ENCODE results near the gene LYPD8. TPM values are rescaled to one million over a fixed set of nuclear protein-coding genes. Genes with fewer than 3 reads are reported as not detected.
"Not testable (repeated sequence)": the region's sequence is repeated elsewhere in the genome, so short reads cannot be mapped to it uniquely, and the experiment has no call there.

Gene LYPD8
- total and polyA plus RNA-seq, 2 of the 8 experiments (the other 6 are each of a cell fraction or from before 2014, with no cell fraction given), result not detected

GRCh38 chr1:248789337-248789736, 33.8 kb upstream of the LYPD8 start:
- H3K4ac ChIP-seq (replicated peaks; ENCODE audit: insufficient read length, low read depth, low read length); H3K4me2 ChIP-seq (ENCODE audit: insufficient read depth in 1 of 2, low read depth in 2 of 2, low read length in 2 of 2); H4K91ac ChIP-seq (replicated peaks; ENCODE audit: insufficient read length, low read length); H3K14ac ChIP-seq (ENCODE audit: insufficient read length); H2BK12ac ChIP-seq (ENCODE audit: low read depth, low read length); H3K4me1 ChIP-seq (replicated peaks in 1 of 4; ENCODE audit: control insufficient read depth in 3 of 4, insufficient read depth in 4 of 4, low read length in 3 of 4); H4K20me1 ChIP-seq (replicated peaks in 1 of 2; ENCODE audit: control insufficient read depth in 1 of 2, insufficient read depth in 2 of 2, low read length in 2 of 2); H3K9ac ChIP-seq (replicated peaks in 1 of 4; ENCODE audit: extremely low read depth in 1 of 4, low read depth in 3 of 4, low read length in 3 of 4); H2AFZ ChIP-seq (ENCODE audit: low read length); H4K5ac ChIP-seq (ENCODE audit: insufficient read length, low read depth, low read length); H3K36me3 ChIP-seq (ENCODE audit: control insufficient read depth in 2 of 4, insufficient read depth in 4 of 4, low read length in 3 of 4); DNase-seq (ENCODE audit: low read depth in 1 of 2, low spot score in 2 of 2); POLR2A ChIA-PET (ENCODE audit: partially characterized antibody); H3K27ac ChIP-seq (ENCODE audit: low read depth, low read length); H4K8ac ChIP-seq (ENCODE audit: extremely low read depth, insufficient read depth, low read length); H2BK20ac ChIP-seq (ENCODE audit: low read length); H3K79me1 ChIP-seq (ENCODE audit: low read depth, low read length); H3K56ac ChIP-seq (replicated peaks; ENCODE audit: insufficient read length, low read depth, low read length); H3K4me3 ChIP-seq (ENCODE audit: extremely low read depth in 1 of 4, insufficient read depth in 2 of 4, low read depth in 3 of 4, low read length in 4 of 4); H2BK15ac ChIP-seq (ENCODE audit: low read length); H2BK5ac ChIP-seq (ENCODE audit: low read depth, low read length); H3K27me3 ChIP-seq (replicated peaks in 1 of 4; ENCODE audit: control insufficient read depth in 3 of 4, extremely low read depth in 1 of 4, insufficient read depth in 3 of 4, low read length in 3 of 4); H2AK5ac ChIP-seq (ENCODE audit: low read depth, low read length); H3K79me2 ChIP-seq (ENCODE audit: control insufficient read depth in 1 of 2, insufficient read depth in 2 of 2, low read length in 2 of 2); H3K23ac ChIP-seq (ENCODE audit: insufficient read length); FAIRE-seq; H3K23me2 ChIP-seq (ENCODE audit: low read depth, low read length); H3K18ac ChIP-seq (ENCODE audit: extremely low read depth, low read length); H2BK120ac ChIP-seq (replicated peaks; ENCODE audit: low read depth, low read length): not testable (repeated sequence)
- peaks cover 71 to 92% of the 10 kb centered on the region in 2 experiments for H3K9me3 ChIP-seq (ENCODE audit: insufficient read depth in 2 of 2, low read depth in 1 of 2, low read length in 1 of 2)
- 83% methylated on average over 2 of the region's 2 CpGs; no CpG with 5 or more reads in 1 of the 2 experiments for WGBS, 2 experiments (ENCODE audit: extremely low coverage in 1 of 2, insufficient coverage in 1 of 2, insufficient read length in 1 of 2, insufficient replicate concordance in 2 of 2, low coverage in 1 of 2, low lambda C conversion rate in 2 of 2, missing lambda C conversion rate in 1 of 2)
- CTCF ChIA-PET (ENCODE audit: partially characterized antibody), result interaction anchor here (1.5 kb wide), 1 partner anchor 18 kb away, joined by 3 read pairs; no protein-coding TSS in a partner anchor

Measured in H1 (cell line).